Upper lobe of left lung (tissue), 6 donors: ENCODE measurements around the gene EDN2. TPM values are rescaled to one million over a fixed set of nuclear protein-coding genes. Genes with fewer than 3 reads are reported as not detected.

Experiments
- ATAC-seq, 2 donors: fragments of 200-7000 bp; cut with Tn5 transposase; one replicate each; pipeline ENCODE4 v1.9.1; 2022; ENCODE audit warnings: mild to moderate bottlenecking in 2 of 2, moderate library complexity in 2 of 2; ENCODE audit not compliant: low FRiP score in 2 of 2
- DNase-seq, 2 donors: peaks; one replicate each; pipeline ENCODE4 v3.0.0-alpha.2; 2019 to 2020
- H3K27ac ChIP-seq, 4 donors: fragments of 200-600 bp; sonication (generic); one replicate each; pipeline ENCODE4 v1.5.1; 2016 to 2019
- H3K27me3 ChIP-seq, 4 donors: fragments of 200-600 bp; sonication (generic); one replicate each; pipeline ENCODE4 v1.5.1; 2017 to 2019
- H3K36me3 ChIP-seq, 4 donors: fragments of 200-600 bp; sonication (generic); one replicate each; pipeline ENCODE4 v1.5.1; 2016 to 2019
- H3K4me1 ChIP-seq, 4 donors: fragments of 200-600 bp; sonication (generic); one replicate each; pipeline ENCODE4 v1.5.1; 2018 to 2019
- H3K4me3 ChIP-seq, 4 donors: fragments of 200-600 bp; sonication (generic); one replicate each; pipeline ENCODE4 v1.5.1; 2017 to 2019; ENCODE audit warnings: mild to moderate bottlenecking in 2 of 4, moderate library complexity in 1 of 4
- H3K9me3 ChIP-seq, 4 donors: fragments of 200-600 bp; sonication (generic); one replicate each; pipeline ENCODE4 v1.5.1; 2018 to 2019
- EP300 ChIP-seq, 4 donors: sonication (generic); formaldehyde crosslinking; IDR thresholded peaks; one replicate each; pipeline ENCODE4 v1.5.1; 2017; ENCODE audit warnings: antibody characterized with exemption in 4 of 4, control low read depth in 2 of 4
- POLR2A ChIP-seq, 4 donors: fragments of 450-650 bp; IDR thresholded peaks; one replicate each; pipeline ENCODE4 v1.5.1; 2016 to 2017; ENCODE audit warnings: antibody characterized with exemption in 4 of 4, mild to moderate bottlenecking in 2 of 4
- POLR2AphosphoS5 ChIP-seq, 2 donors: sonication (generic); formaldehyde crosslinking; IDR thresholded peaks; one replicate each; pipeline ENCODE4 v1.5.1; 2017; ENCODE audit warnings: antibody characterized with exemption in 2 of 2
- WGBS, 2 donors: methylation state at CpG; one replicate each; pipeline ENCODE4 v1.1.5; 2017 to 2018; 5-methylcytosine and 5-hydroxymethylcytosine counted together
- small RNA-seq, 4 donors: library from RNA; depleted of rRNA; stranded (forward); fragments of <200 nt; gene quantifications; one replicate each; pipeline ENCODE3, GENCODE V24; 2016
- total RNA-seq, 6 donors: library from RNA; depleted of rRNA in 4 of 6; stranded (reverse); fragments of >200 nt in 4 of 6; gene quantifications; one replicate each; pipeline versions ENCODE4 v1.1.0 to v1.2.1, GENCODE V29; 2016 to 2021
- TF ChIP-seq, protein P1 (sequence below), 6 experiments: fragments of 450-650 bp in 4 of 6; fragments of 200-600 bp in 2 of 6; sonication (generic) in 2 of 6; IDR thresholded peaks; one replicate each; pipeline ENCODE4 v1.5.1; 2016 to 2019; ENCODE audit warnings: antibody characterized with exemption in 6 of 6
- donor health status: DM: no; HTN: no; CAD: no; lungs with moderate emphysema.
- donor health status: DM: no; HTN: yes; CAD: no; lungs with severe emphysema.

The EDN2 gene
- total RNA-seq, 6 donors from 2014 or later, result 0.49 to 4.0 (median 0.77) TPM; not detected in 3

GRCh38 chr1:41430069-41430468, 54.4 kb downstream of the EDN2 start:
- WGBS, 2 donors, result 84 to 89% methylated on average over 4 of the region's 4 CpGs
- TF ChIP-seq POLR2A (IDR thresholded peaks at IDR 0.05) (no peak), EP300 (IDR thresholded peaks at IDR 0.05) (no peak), POLR2AphosphoS5 (IDR thresholded peaks at IDR 0.05) (no peak)
- TF ChIP-seq, protein P1, sequence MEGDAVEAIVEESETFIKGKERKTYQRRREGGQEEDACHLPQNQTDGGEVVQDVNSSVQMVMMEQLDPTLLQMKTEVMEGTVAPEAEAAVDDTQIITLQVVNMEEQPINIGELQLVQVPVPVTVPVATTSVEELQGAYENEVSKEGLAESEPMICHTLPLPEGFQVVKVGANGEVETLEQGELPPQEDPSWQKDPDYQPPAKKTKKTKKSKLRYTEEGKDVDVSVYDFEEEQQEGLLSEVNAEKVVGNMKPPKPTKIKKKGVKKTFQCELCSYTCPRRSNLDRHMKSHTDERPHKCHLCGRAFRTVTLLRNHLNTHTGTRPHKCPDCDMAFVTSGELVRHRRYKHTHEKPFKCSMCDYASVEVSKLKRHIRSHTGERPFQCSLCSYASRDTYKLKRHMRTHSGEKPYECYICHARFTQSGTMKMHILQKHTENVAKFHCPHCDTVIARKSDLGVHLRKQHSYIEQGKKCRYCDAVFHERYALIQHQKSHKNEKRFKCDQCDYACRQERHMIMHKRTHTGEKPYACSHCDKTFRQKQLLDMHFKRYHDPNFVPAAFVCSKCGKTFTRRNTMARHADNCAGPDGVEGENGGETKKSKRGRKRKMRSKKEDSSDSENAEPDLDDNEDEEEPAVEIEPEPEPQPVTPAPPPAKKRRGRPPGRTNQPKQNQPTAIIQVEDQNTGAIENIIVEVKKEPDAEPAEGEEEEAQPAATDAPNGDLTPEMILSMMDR (IDR thresholded peaks at IDR 0.05), result no peak
- no peak for DNase-seq
- Histone ChIP-seq H3K27ac (no peak overlapping the region), H3K27me3 (no peaks in the 10 kb centered on the region), H3K4me1 (peaks cover 17 to 27% (median 20%) of the 10 kb centered on the region in 4 donors), H3K36me3 (no peaks in the 10 kb centered on the region), H3K9me3 (no peaks in the 10 kb centered on the region), H3K4me3 (no peak overlapping the region)
- no peak for ATAC-seq

- no peaks in the 10 kb centered on the region for H3K27me3 ChIP-seq
- no peak overlapping the region for H3K4me3 ChIP-seq
- no peak overlapping the region for H3K27ac ChIP-seq
- peaks cover 17 to 27% (median 20%) of the 10 kb centered on the region in 4 donors for H3K4me1 ChIP-seq
- ATAC-seq (no peak), DNase-seq (no peak)
- H3K36me3 ChIP-seq, result no peaks in the 10 kb centered on the region
- WGBS, 2 donors, result 54 to 83% methylated on average over 5 of the region's 5 CpGs
- TF ChIP-seq, protein P1 (IDR thresholded peaks at IDR 0.05), result no peak
- TF ChIP-seq EP300 (IDR thresholded peaks at IDR 0.05) (no peak), POLR2A (IDR thresholded peaks at IDR 0.05) (no peak), POLR2AphosphoS5 (IDR thresholded peaks at IDR 0.05) (no peak)
- H3K9me3 ChIP-seq, result no peaks in the 10 kb centered on the region
Measured at GRCh38 chr1:41429641-41430035, 54.8 kb downstream of the EDN2 start.

Small RNA genes lying within 50 kb of the gene (small RNA-seq; reads per million reads assigned to genes)
- gene RNA5SP45, result 0 reads per million in 4 donors

Other genes starting within 250 kb of the EDN2 start
- 10 to 100 TPM; 31.4 to 54.5 (median 36.6) TPM for gene SCMH1, start 242.4 kb downstream of the EDN2 start, total RNA-seq
- 1 to 10 TPM in 2 of 6 donors, under 1 TPM in 4; 0.31 to 1.2 (median 0.79) TPM for gene FOXO6, start 123.2 kb downstream of the EDN2 start, total RNA-seq